Activated T-cell treated with anti-CD3 and anti-CD28 coated beads for 48 hours (primary cell): Measurements from ENCODE around the gene ADI1.

Source experiments
- DNase-seq: peaks from one replicate; pipeline ENCODE4 v3.0.0-alpha.2; 2020; ENCODE audit warnings: low read depth

Gene ADI1, protein sequence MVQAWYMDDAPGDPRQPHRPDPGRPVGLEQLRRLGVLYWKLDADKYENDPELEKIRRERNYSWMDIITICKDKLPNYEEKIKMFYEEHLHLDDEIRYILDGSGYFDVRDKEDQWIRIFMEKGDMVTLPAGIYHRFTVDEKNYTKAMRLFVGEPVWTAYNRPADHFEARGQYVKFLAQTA

GRCh38 chr2:3519255-3520205, at the start of gene ADI1:
Gene ADI1 (minus strand): TSS chr2:3519531. CDS start chr2:3519487, 44 bp downstream.
- DNase-seq: peak; percentile 77

DNA sequence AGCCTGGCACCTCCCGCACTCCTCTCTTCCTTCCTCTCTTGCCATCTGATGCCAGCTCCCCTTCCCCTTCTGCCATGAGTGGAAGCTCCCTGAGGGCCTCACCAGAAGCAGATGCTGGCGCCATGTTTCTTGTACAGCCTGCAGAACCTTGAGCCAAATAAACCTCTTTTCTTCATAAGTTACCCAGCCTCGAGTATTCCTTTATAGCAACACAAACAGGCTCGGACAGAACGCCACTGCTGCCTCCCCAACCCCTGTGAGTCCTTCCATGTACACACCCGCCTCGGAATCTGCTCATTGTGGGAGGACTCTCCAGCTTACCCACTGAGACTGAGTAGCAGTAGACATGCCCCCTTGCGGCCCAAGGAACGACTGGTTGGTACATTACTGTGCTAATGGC, 47.5 kb upstream of the ADI1 start:
- DNase-seq: no peak

DNA sequence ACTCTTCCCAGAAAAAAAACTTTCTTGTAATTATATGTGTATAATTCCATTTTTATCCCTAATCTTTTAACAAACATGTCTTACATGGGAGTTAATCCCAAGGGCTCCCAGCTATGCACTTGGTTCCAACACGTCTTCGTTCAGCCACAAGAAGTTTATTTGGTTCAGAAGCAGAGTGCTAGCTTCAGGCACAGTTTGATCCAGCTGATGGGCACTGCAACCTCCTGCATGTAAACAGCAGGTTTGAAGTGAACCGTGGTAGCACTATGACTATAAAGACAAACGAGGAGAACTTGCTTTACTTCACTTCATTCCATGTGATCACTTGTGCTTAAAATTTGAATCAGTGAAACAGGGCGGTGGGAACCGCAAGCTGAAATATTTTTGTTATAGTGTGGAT, 45.8 kb upstream of the ADI1 start:
- DNase-seq: no peak

GRCh38 chr2:3563521-3563976, 44.2 kb upstream of the ADI1 start:
- DNase-seq: no peak

- DNase-seq: peak; percentile 99
These were observed 39.1 kb upstream of the ADI1 start, which contains the start of gene RNASEH1 for GRCh38 chr2:3558205-3559014. Gene RNASEH1 (minus strand): TSS chr2:3558333. CDS start chr2:3558260, 73 bp downstream.

- no peak for DNase-seq
These were observed 38.4 kb upstream of the ADI1 start for GRCh38 chr2:3557639-3558204.

GRCh38 chr2:3553946-3554345, 34.6 kb upstream of the ADI1 start:
- DNase-seq: no peak

DNA sequence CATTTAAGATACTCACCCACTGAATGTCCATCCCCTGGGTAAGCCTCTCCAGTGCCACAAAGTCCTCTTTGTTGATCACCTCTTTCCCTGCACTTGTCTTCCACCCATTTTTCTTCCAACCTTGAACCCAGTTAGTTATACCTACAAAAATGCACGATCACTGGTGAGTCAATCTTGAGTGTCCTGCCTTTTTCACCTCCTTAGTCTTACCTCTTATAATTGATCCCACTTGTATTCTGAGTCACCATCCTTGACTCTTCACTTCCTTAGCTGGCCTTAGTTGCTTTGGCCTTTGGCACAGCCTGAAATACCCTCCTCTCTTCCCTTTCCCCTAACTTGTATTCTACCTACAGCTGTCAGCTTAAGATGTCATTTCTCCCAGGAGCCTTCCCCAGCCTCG, 28.6 kb upstream of the ADI1 start:
- no peak for DNase-seq

DNA sequence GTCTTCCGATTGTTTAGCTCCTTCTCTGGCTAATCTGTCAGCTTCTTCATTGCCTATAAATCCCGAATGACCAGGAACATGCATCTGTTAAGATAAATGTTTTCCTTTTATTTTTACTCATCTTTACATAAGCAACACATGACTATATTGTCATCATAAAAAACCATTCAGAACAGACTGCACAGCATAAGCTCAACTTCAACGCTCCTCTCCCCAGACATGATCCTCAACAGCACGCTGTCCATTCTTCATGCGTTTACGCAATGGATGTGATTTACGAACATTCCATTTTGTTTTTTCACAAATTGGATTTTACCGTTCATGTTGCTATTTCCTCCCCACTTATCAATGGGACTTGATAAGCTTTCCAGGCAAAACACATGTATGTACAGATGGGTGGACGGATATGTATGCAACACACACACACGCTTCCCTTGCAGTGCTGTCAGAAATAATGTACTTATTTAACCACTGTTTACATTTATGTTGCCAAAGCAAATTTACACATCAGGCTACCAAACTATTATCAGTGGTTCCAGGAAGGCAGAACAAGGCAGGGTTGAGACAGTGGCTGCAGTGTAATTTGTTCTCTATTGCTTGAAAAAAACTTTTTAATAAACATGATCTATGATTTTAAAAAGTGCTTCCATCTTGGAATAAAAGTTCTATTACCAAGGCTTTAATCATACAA, 26.6 kb upstream of the ADI1 start:
- DNase-seq: no peak

DNA sequence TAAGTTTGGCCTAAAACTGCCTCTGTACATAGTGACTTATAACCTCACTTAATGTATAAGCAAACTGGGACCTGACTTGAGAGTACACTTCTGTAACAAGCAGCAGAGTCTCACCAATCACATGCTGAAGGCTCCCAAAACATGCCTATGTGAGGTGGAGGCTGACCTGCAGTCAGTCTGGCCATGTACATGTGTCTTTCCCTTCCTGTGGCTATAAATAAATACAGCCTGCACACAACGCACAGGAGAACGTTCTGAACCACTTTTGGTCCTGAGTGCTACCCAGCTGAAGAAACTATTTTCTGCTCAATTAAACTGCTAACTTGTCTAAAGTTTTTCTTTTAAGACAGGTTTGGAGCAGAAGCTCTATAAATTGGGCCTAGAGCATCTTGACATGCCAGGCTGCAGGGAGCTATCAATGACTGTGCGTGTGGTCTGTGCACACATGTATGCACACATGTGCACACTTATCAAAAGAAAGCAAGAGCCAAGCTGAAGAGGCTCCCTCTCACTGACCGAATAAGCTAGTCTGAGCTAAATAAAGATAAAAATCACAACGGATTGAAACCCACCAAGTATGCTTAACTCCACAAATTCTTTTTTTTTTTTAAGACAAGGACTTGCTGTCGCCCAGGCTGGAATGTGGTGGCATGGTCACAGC, 23.8 kb upstream of the ADI1 start:
- DNase-seq: no peak

DNA sequence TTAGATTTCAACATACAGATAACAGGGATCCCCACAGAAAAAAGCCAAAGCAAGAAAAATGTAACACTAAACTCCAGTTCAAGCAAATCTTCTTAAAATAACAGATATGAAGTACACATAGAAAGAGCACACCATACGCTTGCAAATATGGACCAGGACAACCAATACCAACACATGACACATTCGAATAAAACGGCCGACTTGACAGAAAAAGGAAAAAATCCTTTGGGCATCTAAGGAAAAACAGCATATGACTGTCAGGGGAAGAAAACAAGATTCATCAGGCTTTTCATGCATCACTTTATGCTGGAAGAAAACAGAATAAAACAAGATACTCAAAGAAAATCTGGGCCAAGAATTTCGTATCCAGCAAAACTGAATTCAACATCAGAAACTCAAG, 22.8 kb upstream of the ADI1 start:
- no peak for DNase-seq

DNA sequence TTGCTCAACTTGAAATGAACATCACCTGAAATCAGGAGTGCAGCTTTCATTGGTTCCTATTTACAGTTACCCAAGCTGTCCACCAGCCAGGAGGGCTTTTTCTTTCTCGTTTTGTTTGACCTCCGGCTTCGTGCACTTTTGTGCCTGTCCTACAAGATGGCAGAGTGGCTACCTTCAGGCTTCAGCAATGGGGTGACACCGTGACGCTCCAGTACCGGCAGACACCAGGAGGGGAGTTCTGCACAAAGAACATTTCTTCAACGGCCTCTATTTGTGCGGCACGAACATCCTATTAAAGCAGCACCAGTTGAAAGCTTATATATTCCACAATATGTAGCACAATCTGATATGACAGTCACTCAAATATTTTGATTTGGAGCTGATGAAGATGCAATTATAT, 20.5 kb upstream of the ADI1 start:
- DNase-seq: no peak

GRCh38 chr2:3536682-3537632, 17.6 kb upstream of the ADI1 start:
- DNase-seq: peak; percentile 17

DNA sequence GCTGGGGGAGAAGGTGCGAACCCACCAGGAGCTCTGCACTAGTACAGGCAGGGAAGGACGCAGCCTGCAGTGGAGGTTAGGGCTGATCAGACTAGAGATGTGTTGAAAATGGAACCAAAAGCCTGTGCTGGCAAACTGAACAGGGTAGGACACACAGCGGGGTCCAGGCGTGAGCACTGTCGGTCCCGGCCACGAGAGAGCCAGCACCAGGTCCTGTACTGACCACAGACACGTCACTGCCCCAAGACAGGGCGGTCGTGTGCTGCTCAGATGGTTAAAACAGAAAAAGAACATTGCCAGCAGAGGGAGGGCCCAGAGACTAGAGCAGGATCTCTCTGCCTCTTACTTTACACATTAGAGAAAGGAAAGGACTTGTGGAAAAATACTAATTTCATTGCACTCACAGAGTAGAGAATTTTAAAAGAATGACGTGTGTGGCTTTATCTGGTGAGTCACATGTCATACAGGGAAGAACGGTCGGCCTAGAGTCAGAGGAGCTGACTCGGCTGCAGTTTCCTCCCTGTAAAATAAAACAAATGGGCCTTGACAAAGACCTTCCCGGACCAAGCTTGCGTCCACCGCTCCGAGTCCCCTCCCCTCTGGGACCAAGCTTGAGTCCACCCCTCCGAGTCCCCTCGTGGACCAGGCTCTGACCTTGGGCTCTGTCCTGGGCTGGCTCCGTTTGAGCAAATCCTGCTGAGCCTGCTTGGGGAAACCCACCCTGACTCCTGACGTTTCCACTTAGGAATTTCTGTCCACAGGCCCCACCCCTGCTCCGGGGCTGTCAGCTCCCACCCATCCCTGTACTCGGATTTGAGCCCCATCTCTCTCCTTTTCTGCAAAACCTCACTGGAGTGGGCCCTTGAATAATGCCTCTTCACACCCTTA, 16.7 kb upstream of the ADI1 start:
- DNase-seq: no peak

DNA sequence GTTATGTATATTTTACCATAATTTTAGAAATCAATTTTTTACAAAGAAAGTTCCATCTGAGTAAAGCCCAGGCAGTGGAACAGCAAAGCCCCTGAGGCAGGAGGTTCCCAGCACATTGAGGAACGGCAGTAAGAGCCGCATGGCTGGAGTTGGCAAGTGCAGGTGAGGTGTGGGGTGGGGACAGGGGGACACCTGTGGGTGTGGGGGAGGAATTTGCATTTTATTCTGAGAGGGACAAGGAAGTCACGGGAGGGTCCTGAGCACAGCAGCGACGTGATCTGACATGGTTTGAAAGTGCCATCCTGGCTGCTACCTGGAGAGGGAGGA, 16.1 kb upstream of the ADI1 start:
- no peak for DNase-seq

- DNase-seq: no peak
These were observed 15.0 kb upstream of the ADI1 start for GRCh38 chr2:3534251-3534814.

DNA sequence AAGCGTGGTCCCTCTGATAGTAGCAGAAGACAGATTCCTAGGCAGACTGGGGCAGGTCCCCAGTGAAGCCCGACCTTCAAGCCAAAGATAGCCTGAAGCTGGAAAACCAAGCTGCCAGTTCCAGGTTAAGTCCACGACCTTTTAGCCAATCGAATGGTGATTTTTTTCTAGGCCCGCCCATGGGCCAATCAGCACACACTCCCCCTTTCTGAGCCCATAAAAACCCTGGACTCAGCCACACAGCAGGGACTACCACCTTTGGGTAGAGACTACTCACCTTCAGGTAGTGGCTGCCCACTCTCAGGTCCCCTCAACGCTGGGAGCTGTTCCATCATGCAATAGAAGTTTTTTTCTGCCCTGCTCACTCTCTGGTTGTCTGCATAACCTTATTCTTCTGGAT, 14.5 kb upstream of the ADI1 start:
- no peak for DNase-seq

DNA sequence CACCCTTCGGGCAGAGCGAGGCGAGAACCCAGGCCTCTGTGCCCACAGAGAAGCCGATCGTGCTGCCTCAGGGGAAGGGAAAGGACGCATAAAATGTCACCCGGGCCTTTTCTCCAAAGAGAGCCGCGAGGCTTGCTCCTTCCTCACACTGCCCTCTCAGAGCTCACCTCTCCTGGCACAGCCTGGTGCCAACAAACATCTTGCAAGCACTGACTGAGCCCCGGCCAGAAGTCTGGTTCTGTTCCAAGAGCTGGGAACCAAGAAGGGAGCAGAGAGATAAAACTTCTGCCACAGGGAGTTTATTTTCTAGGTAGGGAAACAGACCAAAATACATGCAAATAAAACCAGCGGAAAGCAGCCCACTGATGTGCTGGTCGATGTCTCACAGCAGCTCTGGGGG, 13.6 kb upstream of the ADI1 start:
- no peak for DNase-seq
